ENCODE measurements around the gene NTRK2. TPM values are rescaled to one million over a fixed set of nuclear protein-coding genes. Genes with fewer than 3 reads are reported as not detected.

The NTRK2 gene
- total RNA-seq, 1 donor from 2014 or later = 3.8 TPM

- no peak for DNase-seq
- peak overlapping the region; percentile 59 for H3K27ac ChIP-seq (replicated peaks)
- H3K4me1 ChIP-seq = peaks cover 35% of the 10 kb centered on the region
- intact Hi-C loops (cut with micrococcal nuclease) = no loop called here
- H3K4me3 ChIP-seq = no peak overlapping the region
- peaks cover 6% of the 10 kb centered on the region for H3K9me3 ChIP-seq (replicated peaks)
- TF ChIP-seq CTCF (IDR thresholded peaks at IDR 0.05; ENCODE audit: borderline replicate concordance) = no peak
- H3K36me3 ChIP-seq = no peaks in the 10 kb centered on the region
- H3K27me3 ChIP-seq (ENCODE audit: low read depth) = no peaks in the 10 kb centered on the region
These were observed 197.1 kb downstream of the NTRK2 start for GRCh38 chr9:84866396-84867175.

- Histone ChIP-seq H3K9me3 (replicated peaks) (peaks cover 6% of the 10 kb centered on the region), H3K4me3 (no peak overlapping the region), H3K4me1 (peaks cover 31% of the 10 kb centered on the region), H3K27ac (replicated peaks) (peak overlapping the region; percentile 59), H3K27me3 (ENCODE audit: low read depth) (no peaks in the 10 kb centered on the region), H3K36me3 (no peaks in the 10 kb centered on the region)
- TF ChIP-seq CTCF (IDR thresholded peaks at IDR 0.05; ENCODE audit: borderline replicate concordance) = no peak
- intact Hi-C loops (cut with micrococcal nuclease) = no loop called here
- no peak for DNase-seq
These were observed 197.7 kb downstream of the NTRK2 start for GRCh38 chr9:84867186-84867585.

GRCh38 chr9:84869091-84869490, 199.6 kb downstream of the NTRK2 start:
- Histone ChIP-seq H3K4me3 (no peak overlapping the region), H3K27me3 (ENCODE audit: low read depth) (no peaks in the 10 kb centered on the region), H3K27ac (replicated peaks) (no peak overlapping the region), H3K36me3 (no peaks in the 10 kb centered on the region), H3K4me1 (peaks cover 19% of the 10 kb centered on the region), H3K9me3 (replicated peaks) (peaks cover 6% of the 10 kb centered on the region)
- DNase-seq = no peak
- intact Hi-C loops (cut with micrococcal nuclease) = no loop called here
- TF ChIP-seq CTCF (IDR thresholded peaks at IDR 0.05; ENCODE audit: borderline replicate concordance) = no peak

- Histone ChIP-seq H3K36me3 (no peaks in the 10 kb centered on the region), H3K27ac (replicated peaks) (no peak overlapping the region), H3K27me3 (ENCODE audit: low read depth) (no peaks in the 10 kb centered on the region), H3K9me3 (replicated peaks) (no peaks in the 10 kb centered on the region), H3K4me1 (peaks cover 17% of the 10 kb centered on the region), H3K4me3 (no peak overlapping the region)
- no peak for DNase-seq
- no peak for TF ChIP-seq CTCF (IDR thresholded peaks at IDR 0.05; ENCODE audit: borderline replicate concordance)
- intact Hi-C loops (cut with micrococcal nuclease) = no loop called here
These were observed 202.5 kb downstream of the NTRK2 start for GRCh38 chr9:84871983-84872382.

GRCh38 chr9:84874022-84874421, 204.5 kb downstream of the NTRK2 start:
- Histone ChIP-seq H3K9me3 (replicated peaks) (no peaks in the 10 kb centered on the region), H3K27me3 (ENCODE audit: low read depth) (no peaks in the 10 kb centered on the region), H3K27ac (replicated peaks) (peak overlapping the region; percentile 60), H3K4me3 (no peak overlapping the region), H3K4me1 (peaks cover 9% of the 10 kb centered on the region), H3K36me3 (no peaks in the 10 kb centered on the region)
- TF ChIP-seq CTCF (IDR thresholded peaks at IDR 0.05; ENCODE audit: borderline replicate concordance) = no peak
- DNase-seq = no peak
- intact Hi-C loops (cut with micrococcal nuclease) = no loop called here

Measured in left ventricle myocardium inferior (tissue), 1 donor.